GM21381 (cell line): ENCODE results near the gene OXCT1.
"Not testable (repeated sequence)": the region's sequence is repeated elsewhere in the genome, so short reads cannot be mapped to it uniquely, and the experiment has no call there.

Experiments used
- ATAC-seq: cut with Tn5 transposase; IDR thresholded peaks from one replicate; pipeline ENCODE4 v1.9.1; 2021; ENCODE audit warnings: mild to moderate bottlenecking, moderate library complexity; ENCODE audit not compliant: unreplicated experiment

The OXCT1 gene

DNA sequence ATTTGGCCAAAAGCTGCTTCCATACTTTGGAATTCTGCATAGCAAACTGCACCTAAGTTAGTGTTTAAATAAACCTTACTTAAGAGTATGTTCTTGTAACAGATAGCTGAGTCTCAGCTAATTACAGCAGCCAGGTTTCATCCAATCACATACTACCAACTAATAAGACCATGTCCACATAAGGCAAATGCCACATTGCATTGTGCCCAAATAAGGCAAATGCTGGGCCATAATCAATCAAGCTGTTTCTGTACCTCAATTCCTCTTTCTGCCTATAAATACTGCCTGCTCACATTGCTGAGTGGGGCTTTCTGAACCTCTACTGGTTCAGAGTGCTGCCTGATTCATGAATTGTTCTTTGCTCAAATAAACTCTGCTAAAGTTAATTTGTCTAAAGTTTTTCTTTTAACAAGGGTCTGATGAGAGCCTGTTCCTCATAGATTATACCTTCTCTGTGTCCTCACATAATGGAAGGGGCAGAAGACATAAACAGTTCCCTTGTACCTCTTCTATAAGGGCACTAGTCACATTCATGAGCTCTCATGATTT is 4.4 kb upstream of the OXCT1 start:
- ATAC-seq: no peak

DNA sequence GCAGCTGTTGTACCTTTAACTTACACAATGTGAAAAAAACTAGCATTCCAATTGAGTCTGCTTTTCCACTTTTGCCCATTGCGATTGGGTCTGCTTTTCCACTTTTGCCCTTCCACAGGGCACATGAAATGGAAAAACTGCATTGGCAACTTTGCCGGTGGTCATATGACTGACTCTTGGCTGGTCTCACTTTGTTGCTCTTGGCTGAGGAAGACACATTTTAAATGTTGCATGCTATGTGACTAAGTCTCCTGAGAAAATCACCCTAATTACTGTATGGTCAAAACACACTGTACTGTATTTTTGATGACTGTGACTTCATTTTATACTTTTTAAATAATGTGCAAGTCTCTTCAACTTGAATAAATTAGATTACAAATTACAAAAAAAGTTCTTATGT is 1.6 kb upstream of the OXCT1 start:
- no peak for ATAC-seq

DNA sequence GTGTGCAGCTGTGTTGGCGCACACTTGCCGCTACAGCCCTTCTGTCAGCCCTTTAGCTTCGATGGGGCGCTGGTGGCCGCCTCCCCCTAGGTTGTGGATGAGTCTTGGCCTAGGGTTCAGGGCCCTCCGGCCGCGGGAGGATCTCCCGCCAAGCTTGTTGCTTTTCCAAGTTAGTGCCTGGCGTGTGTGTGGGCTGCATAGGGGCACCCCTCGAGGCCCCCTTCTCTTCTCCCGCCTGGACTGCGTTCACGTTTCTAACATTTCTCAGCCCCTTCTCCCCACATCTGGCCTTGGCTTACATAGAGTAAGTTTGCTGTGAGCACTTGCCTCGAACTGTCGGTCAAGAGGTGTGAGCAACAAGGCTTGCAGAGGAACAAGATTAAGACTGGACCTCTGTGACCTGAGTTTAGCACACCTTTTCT is 413 bp upstream of the OXCT1 start:
- no peak for ATAC-seq

DNA sequence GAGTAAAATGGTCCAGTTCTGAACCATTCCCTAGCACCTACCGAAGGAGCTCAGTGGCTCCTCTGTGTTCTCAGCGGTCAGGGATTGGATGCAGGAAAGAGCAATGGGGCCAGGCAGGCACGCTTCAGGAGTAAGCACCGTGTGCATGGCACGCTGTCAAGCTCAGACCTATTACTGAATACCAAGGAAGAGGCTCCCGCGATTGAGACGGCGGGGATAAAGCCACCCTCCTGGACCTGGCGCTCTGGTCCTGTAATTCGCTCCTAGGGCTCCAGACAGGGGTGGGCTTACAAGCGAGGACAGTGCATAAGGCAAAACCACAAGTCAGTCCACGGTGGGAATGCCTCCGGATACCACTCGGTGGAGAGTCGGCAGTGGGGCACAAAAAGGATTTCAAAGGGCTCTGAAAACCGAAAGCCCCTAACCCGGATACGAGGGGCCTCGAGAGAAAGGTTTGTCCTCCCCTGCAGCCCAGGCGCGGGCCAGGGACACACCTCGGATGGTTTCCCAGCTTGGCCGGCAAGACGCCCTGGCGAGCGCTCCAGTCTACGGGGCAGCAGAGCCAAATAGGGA is 988 bp downstream of the OXCT1 start:
- no peak for ATAC-seq

DNA sequence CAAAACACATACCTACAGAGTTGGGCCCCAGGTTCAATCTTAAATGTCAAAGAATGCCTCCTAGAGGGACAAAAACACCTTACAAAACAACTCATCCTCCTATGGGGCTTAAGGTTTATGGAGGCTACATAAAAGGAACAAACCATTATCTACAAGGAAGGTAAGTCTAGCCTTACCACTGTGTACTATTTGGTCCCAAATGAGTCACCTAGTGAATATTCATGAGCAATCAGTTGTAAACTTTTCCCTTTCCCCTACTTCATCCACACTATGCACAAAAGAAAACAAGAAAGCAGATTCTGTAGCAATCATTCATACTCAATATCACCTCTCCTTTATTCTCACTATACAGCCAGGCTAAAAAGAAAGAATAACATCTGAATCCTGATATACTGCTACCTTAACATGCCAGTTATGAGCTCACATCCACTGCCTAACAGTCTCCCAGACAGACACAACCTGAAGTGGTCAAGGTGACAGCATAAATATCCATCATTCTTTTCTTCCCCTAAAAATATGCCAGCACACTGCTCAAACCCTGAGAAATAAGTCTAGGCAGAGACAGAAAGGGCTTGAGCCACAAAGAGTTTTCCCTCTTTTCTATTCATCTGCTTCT is 6.2 kb downstream of the OXCT1 start:
- ATAC-seq: peak; percentile 62

DNA sequence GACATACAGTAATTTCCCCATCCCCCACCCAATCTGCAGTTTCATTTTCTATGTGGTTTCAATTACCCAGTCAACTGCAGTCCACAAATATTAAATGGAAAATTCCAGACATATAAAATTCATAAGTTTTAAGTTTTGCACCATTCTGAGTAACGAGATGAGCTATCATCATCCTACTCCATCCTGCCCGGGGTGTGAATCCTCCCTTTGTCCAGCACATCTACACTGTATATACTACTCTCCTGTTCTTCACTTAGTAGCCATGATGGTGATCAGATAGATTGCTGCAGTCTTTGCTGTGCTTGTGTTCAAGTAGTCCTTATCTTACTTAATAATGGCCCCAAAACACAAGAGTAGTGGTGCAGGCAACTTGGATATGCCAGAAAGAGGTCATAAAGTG is 11.3 kb downstream of the OXCT1 start:
- no peak for ATAC-seq

DNA sequence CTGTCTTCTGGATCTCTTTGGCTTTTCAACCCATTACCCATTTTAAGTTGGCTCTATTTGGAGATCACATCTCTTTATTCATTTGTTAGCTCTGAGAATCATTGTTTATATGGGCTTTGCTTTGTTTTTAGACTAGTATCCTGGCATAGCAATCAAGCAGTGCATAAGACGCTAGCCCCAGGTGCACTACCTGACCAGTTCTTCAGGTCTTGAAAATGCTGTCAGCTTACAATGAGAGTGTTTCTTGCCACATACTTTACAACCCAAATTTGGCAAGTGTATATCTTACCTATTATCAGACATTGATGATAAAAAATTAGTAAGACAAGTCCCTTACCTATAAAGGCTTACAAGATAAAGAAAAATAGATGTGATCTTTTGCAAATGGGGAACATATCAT is 12.2 kb downstream of the OXCT1 start:
- no peak for ATAC-seq

DNA sequence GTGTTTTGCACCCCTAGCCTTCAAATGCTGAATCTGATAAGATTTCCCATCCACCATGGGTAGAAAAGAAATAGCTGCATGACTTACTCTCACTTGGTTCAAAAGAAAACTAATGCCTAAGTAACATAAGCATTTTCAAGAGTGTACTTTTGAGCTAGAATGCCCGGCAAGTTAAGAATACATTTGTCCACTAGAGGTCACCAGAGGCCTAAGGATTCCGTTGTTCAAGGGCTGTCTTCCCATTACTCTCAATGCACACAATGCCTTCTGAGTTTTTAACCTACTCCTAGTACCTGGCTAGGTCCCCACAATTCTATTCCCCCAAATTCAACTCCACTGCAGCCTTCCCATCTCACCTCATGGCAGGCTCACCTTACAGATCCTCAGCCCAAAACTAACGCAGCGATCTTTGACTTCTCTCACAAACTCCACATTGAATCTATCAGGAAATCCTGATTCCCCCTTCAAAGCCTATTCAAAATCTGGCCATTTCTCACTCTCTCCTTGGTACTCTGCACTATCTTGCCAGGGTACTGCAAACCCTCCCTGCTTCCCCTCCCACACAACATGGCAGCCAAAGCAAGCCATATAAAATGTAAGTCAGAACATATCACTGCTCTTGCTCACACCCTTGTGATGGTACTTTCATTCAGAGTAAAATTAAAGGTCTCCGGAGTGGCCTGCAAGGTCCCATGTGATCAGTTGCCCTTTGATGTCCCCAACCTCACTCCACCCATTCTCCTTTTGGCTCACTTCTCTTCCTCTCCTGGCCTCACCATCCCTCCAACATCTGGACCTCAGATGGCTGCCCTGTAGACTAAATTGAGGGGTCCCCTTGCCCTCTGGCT is 13.4 kb downstream of the OXCT1 start:
- ATAC-seq: peak; percentile 89

DNA sequence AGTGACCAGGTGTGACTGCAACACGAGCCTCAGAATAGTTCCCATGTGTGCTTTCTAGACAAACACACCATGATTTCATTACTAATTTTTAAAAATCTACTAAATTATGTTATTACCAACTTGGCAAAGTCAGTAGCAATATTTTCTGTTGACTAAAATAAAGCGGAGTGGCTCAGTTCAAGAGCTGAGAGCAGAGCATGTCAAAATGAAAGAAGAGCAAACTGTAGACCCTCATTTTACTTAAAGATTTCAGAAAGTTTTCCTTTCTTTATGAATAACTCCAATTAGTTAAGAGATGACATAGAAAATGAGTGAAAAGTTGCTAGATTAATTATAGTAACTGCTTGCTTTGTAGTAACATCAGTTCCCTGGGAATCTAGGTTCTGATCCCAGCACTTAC is 17.9 kb downstream of the OXCT1 start:
- ATAC-seq: no peak

DNA sequence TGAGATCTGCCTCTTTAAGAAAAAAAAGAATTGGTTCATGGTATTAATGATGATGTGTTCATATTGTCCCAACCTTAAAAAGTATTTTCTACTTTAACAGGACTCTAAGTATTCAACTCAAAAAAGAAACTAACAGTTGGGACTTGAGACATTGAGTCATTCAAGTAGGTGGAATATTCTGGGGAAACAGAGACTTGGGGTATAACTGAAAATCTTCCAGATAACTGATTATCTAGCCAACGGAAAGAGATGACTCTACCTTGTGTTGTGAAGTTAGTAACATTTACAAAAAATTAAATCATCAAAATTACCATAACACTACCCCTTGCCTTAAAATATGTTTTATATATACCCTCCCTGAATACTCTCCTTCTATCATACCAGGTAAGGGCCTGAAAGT is 19.1 kb downstream of the OXCT1 start:
- ATAC-seq: no peak

DNA sequence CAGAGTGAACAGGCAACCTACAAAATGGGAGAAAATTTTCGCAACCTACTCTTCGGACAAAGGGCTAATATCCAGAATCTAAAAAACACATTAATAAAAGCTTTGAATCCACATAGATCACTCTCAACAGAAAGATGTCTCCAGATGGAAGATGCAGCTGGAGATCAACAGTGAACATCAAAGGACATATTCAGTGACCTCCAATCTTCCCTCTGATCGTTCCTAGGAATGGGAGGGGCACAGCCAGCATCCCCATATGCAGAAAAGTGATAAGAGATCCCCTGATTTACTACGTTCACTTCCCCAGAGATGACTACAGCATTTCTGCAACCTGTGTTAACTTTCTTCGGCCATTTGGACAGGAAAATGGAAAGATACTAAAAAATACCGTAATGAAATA is 21.2 kb downstream of the OXCT1 start:
- no peak for ATAC-seq

DNA sequence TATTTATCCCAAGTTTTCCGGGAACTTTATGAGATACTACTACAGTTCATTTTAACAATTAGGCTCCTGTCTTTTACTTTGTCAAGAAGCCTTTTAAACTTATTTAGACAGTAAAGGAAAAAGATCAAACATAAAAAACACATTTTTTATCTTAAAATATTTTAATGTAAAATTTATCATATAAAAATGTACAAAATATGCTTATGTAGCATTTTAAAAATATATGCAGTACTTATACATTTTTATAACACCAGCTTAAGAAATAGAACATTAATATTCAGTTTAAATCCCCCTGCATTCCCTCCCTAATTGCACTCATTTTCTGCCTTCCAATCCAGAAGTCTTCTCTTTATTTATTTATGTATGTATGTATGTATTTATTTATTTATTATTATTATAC is 24.5 kb downstream of the OXCT1 start:
- not testable (repeated sequence) for ATAC-seq

DNA sequence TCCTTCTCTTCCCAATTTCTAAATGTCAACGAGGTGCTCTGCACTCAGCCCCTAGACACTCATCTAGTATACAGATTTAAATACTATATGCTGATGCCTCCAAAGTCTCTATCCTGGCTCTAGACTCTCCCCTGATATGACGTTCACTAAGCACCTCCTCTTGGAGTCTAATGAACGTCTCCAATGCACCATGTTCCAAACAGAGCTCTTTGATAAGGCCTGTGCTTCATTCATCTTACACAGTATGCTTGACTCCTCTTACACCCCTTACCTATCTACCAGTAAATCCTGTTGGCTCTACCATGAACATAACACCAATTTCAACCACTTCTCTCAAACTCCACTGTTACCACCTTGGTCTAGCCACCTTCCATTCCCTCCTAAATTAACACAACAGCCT is 25.7 kb downstream of the OXCT1 start:
- no peak for ATAC-seq

DNA sequence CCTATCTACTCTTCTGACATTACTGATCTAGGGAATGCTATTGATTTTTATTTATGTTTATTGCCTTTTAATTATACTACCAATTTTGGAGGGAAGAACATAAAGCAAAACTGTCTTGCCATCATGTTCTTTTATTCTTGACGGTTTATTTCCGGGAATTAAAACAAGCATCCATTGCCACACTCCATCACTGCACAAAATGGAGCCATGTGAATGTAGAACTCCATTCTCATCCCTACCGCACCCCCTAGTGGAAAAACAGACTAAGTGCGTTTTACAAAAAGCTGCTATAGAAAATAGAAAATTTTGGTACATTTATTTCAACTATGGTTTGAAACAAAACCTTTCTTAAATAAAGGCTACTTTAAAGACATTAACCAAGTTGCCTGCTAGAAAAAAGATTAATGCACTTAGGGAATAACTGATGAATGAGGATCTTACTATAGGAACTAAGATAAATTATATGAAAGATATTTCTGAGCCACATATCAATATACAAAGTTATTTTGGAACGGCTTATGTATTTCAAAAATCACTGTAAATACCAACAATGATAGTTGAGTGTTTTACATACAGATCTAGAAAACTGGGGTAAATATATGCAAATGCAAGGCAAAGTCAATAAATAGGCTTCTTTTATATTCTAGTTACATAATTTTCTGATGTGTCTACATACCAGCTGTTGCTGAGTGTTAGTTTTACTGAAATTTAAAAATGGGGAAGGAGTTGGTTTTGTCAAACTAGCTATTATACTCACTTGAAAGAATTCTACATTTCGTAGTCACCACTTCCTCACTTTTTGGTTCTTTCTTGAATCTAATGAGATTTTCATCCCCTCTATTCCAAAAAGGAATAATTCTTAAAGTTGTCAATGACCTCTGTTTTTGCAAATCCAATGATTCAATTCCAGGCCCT is 26.5 kb downstream of the OXCT1 start:
- ATAC-seq: peak; percentile 44

DNA sequence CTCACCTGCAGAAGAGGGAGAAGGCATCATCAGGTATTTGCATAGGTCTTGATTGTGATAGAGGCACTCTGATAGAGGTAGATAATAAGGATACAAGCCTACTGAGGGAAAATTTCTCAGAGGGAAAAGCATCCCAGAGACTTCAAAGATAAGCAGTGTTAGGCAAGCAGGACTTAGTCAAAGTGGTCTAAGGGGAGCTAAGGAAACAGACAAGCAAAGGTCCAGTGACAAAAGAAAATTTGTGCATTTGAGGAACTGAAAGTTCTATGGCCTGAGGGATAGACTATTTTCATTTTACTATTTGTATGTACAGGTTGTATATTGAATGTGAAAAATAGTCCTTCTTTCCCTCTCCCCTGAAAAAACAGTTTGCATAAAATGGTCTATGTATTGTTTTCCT is 27.4 kb downstream of the OXCT1 start:
- ATAC-seq: peak; percentile 79

DNA sequence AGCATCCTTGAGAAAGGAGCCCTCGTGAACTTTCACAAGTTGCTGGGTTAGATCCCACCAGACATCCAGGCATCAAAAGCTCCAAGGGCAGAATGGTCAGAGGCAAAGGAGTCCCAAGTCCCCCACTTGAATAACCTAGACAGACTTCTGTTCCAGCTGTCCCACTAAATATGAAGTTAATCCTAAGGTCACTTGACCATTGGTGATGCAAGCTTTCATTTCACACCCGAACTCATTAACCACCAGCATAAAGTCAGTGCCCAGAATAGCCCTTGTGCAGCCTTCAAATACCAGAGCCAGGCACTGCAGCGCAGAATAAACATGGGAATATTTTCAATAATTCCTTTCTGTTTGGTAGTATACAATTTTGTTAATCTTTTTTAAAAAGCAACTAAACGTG is 28.9 kb downstream of the OXCT1 start:
- no peak for ATAC-seq

DNA sequence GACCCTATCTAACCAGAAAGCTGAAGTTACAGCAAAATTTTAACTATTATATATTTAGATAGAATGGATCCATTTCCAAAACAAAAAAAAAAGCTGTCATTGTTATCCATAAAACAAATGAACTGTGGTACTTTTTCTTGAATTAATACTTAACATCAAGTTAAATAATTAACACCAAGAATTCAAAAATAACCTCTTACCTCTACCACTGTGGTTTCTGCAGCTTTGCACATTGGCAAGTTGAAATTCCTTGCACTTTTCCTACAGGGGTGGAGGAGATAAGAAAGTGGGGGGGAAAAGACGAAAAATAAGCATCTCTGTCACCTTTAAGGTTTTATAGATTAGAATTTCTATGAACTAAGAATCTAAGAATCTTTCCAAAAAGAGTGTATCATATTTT is 30.0 kb downstream of the OXCT1 start:
- ATAC-seq: no peak

DNA sequence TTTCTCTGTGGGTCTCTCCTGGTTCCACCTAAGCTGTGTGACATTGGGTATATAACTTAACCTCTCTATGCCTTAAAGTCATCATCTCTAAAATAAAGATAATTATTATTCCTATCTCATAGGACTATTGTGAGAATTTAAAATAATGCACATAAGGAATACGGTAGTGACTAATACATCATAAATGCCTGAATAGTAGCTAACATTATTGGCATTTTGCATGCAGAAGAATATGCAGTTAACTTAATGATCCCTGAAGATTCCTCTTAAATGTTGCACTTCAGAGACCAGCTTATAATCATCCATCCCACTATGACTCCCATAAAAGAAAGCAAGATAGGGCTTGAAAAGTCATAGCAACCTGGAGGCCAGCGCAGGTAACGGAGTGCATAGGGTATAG is 32.4 kb downstream of the OXCT1 start:
- no peak for ATAC-seq

DNA sequence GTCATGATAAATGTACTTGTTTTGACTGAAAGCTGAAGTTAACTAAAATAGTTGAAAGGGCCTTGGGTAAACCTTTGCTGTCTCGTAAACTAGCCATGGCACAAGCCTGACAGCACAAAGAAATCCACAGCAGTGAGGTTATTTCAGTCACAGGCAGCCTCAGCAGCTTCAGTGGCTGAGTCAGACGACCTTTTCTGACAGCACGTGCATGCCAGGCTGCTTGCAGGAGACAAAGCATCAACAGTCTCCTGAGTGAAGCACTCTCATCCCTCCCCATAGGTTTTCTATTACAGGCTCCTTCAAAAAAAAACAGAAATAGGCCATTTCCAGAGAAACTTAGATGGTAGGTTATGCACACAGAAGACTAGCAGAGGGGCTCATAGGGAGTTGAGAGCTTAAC is 34.6 kb downstream of the OXCT1 start:
- ATAC-seq: no peak

DNA sequence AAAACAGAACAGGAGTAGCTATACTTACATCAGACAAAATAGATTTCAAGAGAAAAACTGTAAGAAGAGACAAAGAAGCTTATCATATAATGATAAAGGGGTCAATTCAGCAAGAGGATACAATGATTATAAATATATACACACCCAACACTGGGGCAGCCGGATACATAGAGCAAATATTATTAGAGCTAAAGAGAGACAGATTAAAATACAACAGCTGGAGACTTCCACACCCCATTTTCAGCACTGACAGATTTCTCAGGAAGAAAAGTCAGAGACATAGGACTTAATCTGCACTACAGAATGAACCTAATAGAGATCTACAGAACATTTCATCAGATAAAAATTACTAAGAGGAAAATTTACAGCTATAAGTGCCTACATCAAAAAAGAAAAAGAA is 35.7 kb downstream of the OXCT1 start:
- no peak for ATAC-seq

DNA sequence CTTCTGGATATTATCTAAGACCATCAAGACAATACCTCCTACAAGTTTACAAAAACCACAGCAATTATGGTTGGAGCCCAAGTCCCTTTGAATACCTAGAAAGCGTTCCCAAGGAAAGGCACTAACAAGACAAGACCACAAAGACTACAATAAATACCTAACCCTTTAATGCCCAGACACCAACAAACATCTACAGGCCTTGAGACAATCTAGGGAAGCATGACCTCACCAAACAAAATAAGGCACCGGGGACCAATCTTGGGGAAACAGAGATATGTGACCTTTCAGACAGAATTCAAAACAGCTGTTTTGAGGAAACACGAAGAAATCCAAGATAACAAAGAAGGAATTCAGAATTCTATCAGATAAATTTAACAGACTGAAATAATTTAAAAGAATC is 37.8 kb downstream of the OXCT1 start:
- ATAC-seq: no peak
